Urinary bladder (tissue), 4 donors: ENCODE data around the gene DHTKD1. TPM values are rescaled to one million over a fixed set of nuclear protein-coding genes. Genes with fewer than 3 reads are reported as not detected.
"Not testable (repeated sequence)": the region's sequence is repeated elsewhere in the genome, so short reads cannot be mapped to it uniquely, and the experiment has no call there.

Source experiments
- DNase-seq: peaks from one replicate; pipeline ENCODE4 v3.0.0-alpha.2; 2015; ENCODE audit errors: extremely low spot score
- H3K27ac ChIP-seq: one replicate; pipeline ENCODE4 v1.5.1; 2013; ENCODE audit warnings: low read depth, mild to moderate bottlenecking, moderate library complexity
- H3K36me3 ChIP-seq: one replicate; pipeline ENCODE4 v1.6.1; 2013; ENCODE audit warnings: mild to moderate bottlenecking, moderate library complexity; ENCODE audit not compliant: insufficient read depth
- H3K4me1 ChIP-seq: one replicate; pipeline ENCODE4 v1.6.1; 2013; ENCODE audit warnings: mild to moderate bottlenecking, moderate library complexity; ENCODE audit not compliant: insufficient read depth
- H3K4me3 ChIP-seq: one replicate; pipeline ENCODE4 v1.5.1; 2013; ENCODE audit warnings: low read depth, low read length
- WGBS: extraction: QIAGEN DNeasy Blood & Tissue Kit; methylation state at CpG from one replicate; pipeline ENCODE4 v1.1.7; 2013; 5-methylcytosine and 5-hydroxymethylcytosine counted together
- polyA plus RNA-seq: library from polyadenylated mRNA; stranded (reverse); fragments of 200-250 nt; gene quantifications from one replicate; pipeline ENCODE4 v1.2.3, GENCODE V29; 2013
- total RNA-seq: library from RNA; depleted of rRNA; stranded (reverse); fragments of >200 nt; gene quantifications from one replicate; pipeline ENCODE4 v1.2.3, GENCODE V29; 2014
- donor health status: healthy with polysubstance abuse.
- donor health status: healthy.

The DHTKD1 gene
- total and polyA plus RNA-seq, 2 donors: 12.9 to 25.0 TPM

GRCh38 chr10:12048547-12048946 is 20.2 kb upstream of the DHTKD1 start:
- H3K36me3 ChIP-seq: no peaks in the 10 kb centered on the region
- WGBS: 84% methylated on average over 8 of the region's 8 CpGs
- H3K4me1 ChIP-seq: no peaks in the 10 kb centered on the region
- no peak overlapping the region for H3K27ac ChIP-seq
- DNase-seq: no peak
- H3K4me3 ChIP-seq: no peak overlapping the region

GRCh38 chr10:12050528-12050927 is 18.2 kb upstream of the DHTKD1 start:
- no peak overlapping the region for H3K27ac ChIP-seq

GRCh38 chr10:12051241-12051640 is 17.5 kb upstream of the DHTKD1 start:
- no peak overlapping the region for H3K4me3 ChIP-seq
- WGBS: 64% methylated on average over 4 of the region's 4 CpGs
- no peak for DNase-seq
- no peaks in the 10 kb centered on the region for H3K4me1 ChIP-seq
- no peak overlapping the region for H3K27ac ChIP-seq
- H3K36me3 ChIP-seq: no peaks in the 10 kb centered on the region

More at GRCh38 chr10:12050528-12050927, 18.2 kb upstream of the DHTKD1 start:
- DNase-seq: no peak
- no peaks in the 10 kb centered on the region for H3K4me1 ChIP-seq
- no peaks in the 10 kb centered on the region for H3K36me3 ChIP-seq
- H3K4me3 ChIP-seq: no peak overlapping the region

- no peak overlapping the region for H3K27ac ChIP-seq
- H3K4me1 ChIP-seq: no peaks in the 10 kb centered on the region
- no peak overlapping the region for H3K4me3 ChIP-seq
- no peaks in the 10 kb centered on the region for H3K36me3 ChIP-seq
- 88% methylated on average over 5 of the region's 5 CpGs for WGBS
- no peak for DNase-seq
These were observed 13.0 kb upstream of the DHTKD1 start for GRCh38 chr10:12055732-12056131.

- WGBS: 59% methylated on average over 4 of the region's 4 CpGs
- Histone ChIP-seq H3K27ac (no peak overlapping the region), H3K4me3 (no peak overlapping the region), H3K4me1 (no peaks in the 10 kb centered on the region), H3K36me3 (no peaks in the 10 kb centered on the region)
- no peak for DNase-seq
These were observed 12.0 kb upstream of the DHTKD1 start for GRCh38 chr10:12056748-12057147.

GRCh38 chr10:12061124-12061523 is 7.6 kb upstream of the DHTKD1 start:
- Histone ChIP-seq H3K4me3 (no peak overlapping the region), H3K36me3 (no peaks in the 10 kb centered on the region), H3K27ac (no peak overlapping the region), H3K4me1 (no peaks in the 10 kb centered on the region)
- DNase-seq: no peak
- WGBS: 89% methylated on average over 4 of the region's 4 CpGs

- WGBS: 60% methylated on average over 14 of the region's 14 CpGs
- no peak for DNase-seq
- Histone ChIP-seq H3K4me3 (no peak overlapping the region), H3K27ac (no peak overlapping the region), H3K4me1 (no peaks in the 10 kb centered on the region), H3K36me3 (no peaks in the 10 kb centered on the region)
These were observed 5.8 kb upstream of the DHTKD1 start for GRCh38 chr10:12062754-12063482.

GRCh38 chr10:12063483-12063818 is 5.3 kb upstream of the DHTKD1 start:
- H3K27ac ChIP-seq: no peak overlapping the region
- DNase-seq: no peak

GRCh38 chr10:12067336-12067735 is 1.4 kb upstream of the DHTKD1 start:
- Histone ChIP-seq H3K4me3 (no peak overlapping the region), H3K36me3 (no peaks in the 10 kb centered on the region), H3K4me1 (no peaks in the 10 kb centered on the region), H3K27ac (no peak overlapping the region)
- WGBS: 82% methylated on average over 2 of the region's 2 CpGs
- DNase-seq: no peak

More at GRCh38 chr10:12063483-12063818, 5.3 kb upstream of the DHTKD1 start:
- Histone ChIP-seq H3K4me1 (no peaks in the 10 kb centered on the region), H3K36me3 (no peaks in the 10 kb centered on the region), H3K4me3 (no peak overlapping the region)
- 75% methylated on average over 3 of the region's 3 CpGs for WGBS

GRCh38 chr10:12071441-12071840 is 2.7 kb downstream of the DHTKD1 start:
- WGBS: 91% methylated on average over 15 of the region's 15 CpGs
- H3K4me3 ChIP-seq, H3K36me3 ChIP-seq, H3K4me1 ChIP-seq, H3K27ac ChIP-seq, DNase-seq: not testable (repeated sequence)

GRCh38 chr10:12073526-12073925 is 4.8 kb downstream of the DHTKD1 start:
- no peak for DNase-seq
- WGBS: 79% methylated on average over 4 of the region's 4 CpGs
- H3K27ac ChIP-seq: no peak overlapping the region

GRCh38 chr10:12077580-12078180 is 8.9 kb downstream of the DHTKD1 start:
- peaks cover 3% of the 10 kb centered on the region for H3K36me3 ChIP-seq
- WGBS: 79% methylated on average over 9 of the region's 9 CpGs
- H3K4me1 ChIP-seq: no peaks in the 10 kb centered on the region
- H3K4me3 ChIP-seq: no peak overlapping the region
- no peak overlapping the region for H3K27ac ChIP-seq
- DNase-seq: no peak

More at GRCh38 chr10:12073526-12073925, 4.8 kb downstream of the DHTKD1 start:
- Histone ChIP-seq H3K4me1 (no peaks in the 10 kb centered on the region), H3K4me3 (no peak overlapping the region), H3K36me3 (no peaks in the 10 kb centered on the region)

GRCh38 chr10:12081470-12081869 is 12.7 kb downstream of the DHTKD1 start:
- H3K36me3 ChIP-seq: peaks cover 3% of the 10 kb centered on the region
- no peaks in the 10 kb centered on the region for H3K4me1 ChIP-seq
- no peak for DNase-seq
- WGBS: 90% methylated on average over 8 of the region's 8 CpGs
- no peak overlapping the region for H3K27ac ChIP-seq
- H3K4me3 ChIP-seq: no peak overlapping the region

GRCh38 chr10:12081879-12082557 is 13.3 kb downstream of the DHTKD1 start:
- no peaks in the 10 kb centered on the region for H3K4me1 ChIP-seq
- 85% methylated on average over 6 of the region's 6 CpGs for WGBS
- no peak overlapping the region for H3K27ac ChIP-seq
- H3K4me3 ChIP-seq: no peak overlapping the region
- DNase-seq: no peak
- H3K36me3 ChIP-seq: peaks cover 3% of the 10 kb centered on the region
